Measurements from ENCODE around the gene HOMER1.

- TF ChIP-seq CTCF (IDR thresholded peaks at IDR 0.05) = no peak
- no peak for TF ChIP-seq POLR2A (IDR thresholded peaks at IDR 0.05)
- TF ChIP-seq POLR2AphosphoS5 (IDR thresholded peaks at IDR 0.05) = no peak
- no peak for TF ChIP-seq EP300 (IDR thresholded peaks at IDR 0.05)
Measured at GRCh38 chr5:79540939-79541338, 27.0 kb upstream of the HOMER1 start.

All from sigmoid colon (tissue), 4 donors.